Chondrocyte (in vitro differentiated cells): ENCODE measurements around the gene NPEPPS. TPM values are rescaled to one million over a fixed set of nuclear protein-coding genes. Genes with fewer than 3 reads are reported as not detected.
A peak's percentile ranks its signal among the peaks of the same experiment; 100 is the strongest.
"Not testable (repeated sequence)": the region's sequence is repeated elsewhere in the genome, so short reads cannot be mapped to it uniquely, and the experiment has no call there.

Source experiments
- DNase-seq: peaks from one replicate; pipeline ENCODE4 v3.0.0; 2021; ENCODE audit warnings: mixed read lengths, low spot score
- H3K27ac Mint-ChIP-seq: one replicate; pipeline ENCODE4 v1.8.0; 2021; ENCODE audit warnings: mild to moderate bottlenecking, moderate library complexity, mixed read lengths; ENCODE audit not compliant: unreplicated experiment
- H3K27me3 Mint-ChIP-seq: 2 replicates; pipeline ENCODE4 v1.8.0; 2021; ENCODE audit warnings: low read depth, mixed read lengths
- H3K36me3 Mint-ChIP-seq: 2 replicates; pipeline ENCODE4 v1.8.0; 2021; ENCODE audit warnings: low read depth, mixed read lengths
- H3K4me1 Mint-ChIP-seq: 2 replicates; pipeline ENCODE4 v1.8.0; 2021; ENCODE audit warnings: low read depth, mild to moderate bottlenecking, mixed read lengths
- H3K4me3 Mint-ChIP-seq: one replicate; pipeline ENCODE4 v1.8.0; 2021; ENCODE audit warnings: mild to moderate bottlenecking, moderate library complexity, mixed read lengths; ENCODE audit not compliant: unreplicated experiment
- H3K9me3 Mint-ChIP-seq: 2 replicates; pipeline ENCODE4 v1.8.0; 2021; ENCODE audit warnings: low read depth, mixed read lengths
- long read RNA-seq: library from polyadenylated mRNA; stranded (forward); transcript quantifications from one replicate; pipeline ENCODE4 v2.0.0, GENCODE V29; 2021
- total RNA-seq: library from RNA; stranded (reverse); gene quantifications from 3 replicates; pipeline ENCODE4 v1.2.1, GENCODE V29; 2021
- TF ChIP-seq, protein P1 (sequence below): fragments of 200-600 bp; sonication (generic); IDR thresholded peaks from 2 replicates; pipeline ENCODE4 v1.5.0; 2021; ENCODE audit warnings: antibody characterized with exemption, mild to moderate bottlenecking, moderate library complexity

NPEPPS gene, protein sequence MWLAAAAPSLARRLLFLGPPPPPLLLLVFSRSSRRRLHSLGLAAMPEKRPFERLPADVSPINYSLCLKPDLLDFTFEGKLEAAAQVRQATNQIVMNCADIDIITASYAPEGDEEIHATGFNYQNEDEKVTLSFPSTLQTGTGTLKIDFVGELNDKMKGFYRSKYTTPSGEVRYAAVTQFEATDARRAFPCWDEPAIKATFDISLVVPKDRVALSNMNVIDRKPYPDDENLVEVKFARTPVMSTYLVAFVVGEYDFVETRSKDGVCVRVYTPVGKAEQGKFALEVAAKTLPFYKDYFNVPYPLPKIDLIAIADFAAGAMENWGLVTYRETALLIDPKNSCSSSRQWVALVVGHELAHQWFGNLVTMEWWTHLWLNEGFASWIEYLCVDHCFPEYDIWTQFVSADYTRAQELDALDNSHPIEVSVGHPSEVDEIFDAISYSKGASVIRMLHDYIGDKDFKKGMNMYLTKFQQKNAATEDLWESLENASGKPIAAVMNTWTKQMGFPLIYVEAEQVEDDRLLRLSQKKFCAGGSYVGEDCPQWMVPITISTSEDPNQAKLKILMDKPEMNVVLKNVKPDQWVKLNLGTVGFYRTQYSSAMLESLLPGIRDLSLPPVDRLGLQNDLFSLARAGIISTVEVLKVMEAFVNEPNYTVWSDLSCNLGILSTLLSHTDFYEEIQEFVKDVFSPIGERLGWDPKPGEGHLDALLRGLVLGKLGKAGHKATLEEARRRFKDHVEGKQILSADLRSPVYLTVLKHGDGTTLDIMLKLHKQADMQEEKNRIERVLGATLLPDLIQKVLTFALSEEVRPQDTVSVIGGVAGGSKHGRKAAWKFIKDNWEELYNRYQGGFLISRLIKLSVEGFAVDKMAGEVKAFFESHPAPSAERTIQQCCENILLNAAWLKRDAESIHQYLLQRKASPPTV
- total RNA-seq, result 97.6 to 113 TPM (median 98.3 TPM) in 3 replicates
- long read RNA-seq, full-length matches to known transcripts, result 69 of 105 reads
- long read RNA-seq, partial matches to known transcripts, result 6 of 105 reads
- long read RNA-seq, other reads (novel, unspliced or antisense), result 30 of 105 reads

DNA sequence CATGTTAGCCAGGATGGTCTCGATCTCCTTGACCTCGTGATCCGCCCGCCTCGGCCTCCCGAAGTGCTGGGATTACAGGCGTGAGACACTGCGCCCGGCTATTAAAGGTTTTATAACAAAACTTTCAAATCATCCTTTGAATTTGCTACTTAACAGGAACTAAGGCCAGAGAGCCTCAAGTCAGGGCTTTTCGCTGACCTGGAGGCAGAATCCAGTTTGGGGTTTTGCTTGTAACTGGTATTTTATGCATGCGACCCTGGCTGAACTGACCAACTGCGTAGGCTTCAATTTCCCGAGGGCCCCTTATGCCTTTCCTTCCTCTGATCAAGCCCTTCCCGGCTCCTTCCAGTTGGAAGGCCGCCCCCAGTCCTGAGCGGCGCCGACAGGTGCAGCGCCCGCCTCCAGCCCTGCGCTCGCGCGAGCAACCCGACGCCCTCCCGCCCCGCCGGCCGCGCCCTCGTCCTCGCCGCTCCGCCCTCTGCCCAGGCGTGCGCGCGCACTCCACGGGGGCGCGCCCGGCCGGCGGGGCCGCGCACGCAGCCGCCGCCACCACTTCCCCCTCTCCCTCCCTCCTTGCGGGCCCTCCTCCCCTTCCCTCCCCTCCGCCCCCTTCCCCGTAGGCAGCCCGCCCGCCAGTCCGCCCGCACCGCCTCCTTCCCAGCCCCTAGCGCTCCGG is at the start of gene NPEPPS:
Gene NPEPPS (plus strand): TSS at position 552 of the 676 bp plus-strand sequence. CDS start 193 bp downstream, outside the sequence.
- not testable (repeated sequence) for H3K4me1 Mint-ChIP-seq, H3K9me3 Mint-ChIP-seq, H3K36me3 Mint-ChIP-seq, H3K27me3 Mint-ChIP-seq
- Mint-ChIP-seq H3K27ac (peak within 1 kb of the TSS; percentile 93), H3K4me3 (peak within 1 kb of the TSS; percentile 91)
- DNase-seq, result peak; percentile 87

DNA sequence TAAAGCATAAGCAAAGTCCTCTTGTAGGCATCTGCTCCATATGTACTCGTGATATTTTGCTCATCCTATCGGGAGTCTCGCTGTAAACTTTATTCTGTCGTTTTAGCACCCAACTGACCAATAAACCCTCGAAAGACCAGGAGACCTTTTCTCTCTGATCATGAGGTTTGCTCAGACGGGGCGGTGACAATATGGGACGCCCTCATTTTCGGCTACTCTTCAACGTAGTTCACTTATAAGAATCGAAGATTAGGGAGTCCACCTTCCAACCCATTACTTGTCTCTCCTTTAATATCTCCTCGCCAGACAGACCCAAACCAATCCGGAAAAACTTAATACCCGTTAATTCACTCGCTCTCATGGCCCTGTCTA is 39.1 kb upstream of the NPEPPS start:
- not testable (repeated sequence) for H3K27me3 Mint-ChIP-seq, H3K9me3 Mint-ChIP-seq, H3K36me3 Mint-ChIP-seq, DNase-seq
- Mint-ChIP-seq H3K27ac (peak overlapping the region; percentile 99), H3K4me3 (peak overlapping the region; percentile 94), H3K4me1 (peaks cover 10% of the 10 kb centered on the region)

DNA sequence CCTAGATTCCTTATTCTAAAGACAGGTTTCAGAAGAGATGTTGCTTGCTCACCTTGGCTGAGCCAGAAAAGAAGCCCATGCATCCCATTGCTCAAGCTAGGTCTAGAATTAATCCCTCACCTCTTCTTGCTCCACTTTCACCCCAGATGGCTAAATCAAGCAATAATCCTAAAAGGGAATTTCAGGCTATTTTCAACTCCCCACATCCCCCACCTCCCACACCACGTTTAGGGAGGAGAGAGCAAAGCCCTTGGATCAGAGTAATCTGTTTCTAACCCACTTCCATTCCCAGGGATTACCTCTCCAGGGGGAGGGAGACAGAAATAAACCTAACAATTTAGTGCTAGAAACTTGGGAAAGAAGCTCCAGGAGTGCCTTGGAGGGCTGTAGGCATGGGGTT is 31.8 kb upstream of the NPEPPS start:
- H3K27me3 Mint-ChIP-seq, H3K36me3 Mint-ChIP-seq, H3K9me3 Mint-ChIP-seq, H3K27ac Mint-ChIP-seq, H3K4me3 Mint-ChIP-seq, DNase-seq: not testable (repeated sequence)
- H3K4me1 Mint-ChIP-seq, result peaks cover 21% of the 10 kb centered on the region

DNA sequence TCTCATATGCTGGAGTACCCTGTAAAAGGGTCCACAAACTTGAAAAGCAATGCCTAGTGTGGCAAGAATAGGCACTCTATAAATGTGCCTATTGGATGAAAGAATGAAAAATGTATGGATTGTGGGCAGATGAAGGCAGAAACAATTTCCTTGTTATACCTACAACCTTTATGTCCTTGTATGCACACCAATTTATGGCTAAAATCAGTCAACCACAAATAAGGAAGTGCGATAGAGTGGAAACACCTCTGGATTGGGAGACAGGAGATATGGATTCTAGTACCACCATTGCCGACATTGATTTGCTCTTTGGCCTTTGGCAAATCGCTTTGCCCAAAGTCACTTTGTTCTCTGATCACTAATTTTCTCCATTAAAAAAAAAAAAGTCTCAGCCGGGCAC is 31.4 kb upstream of the NPEPPS start:
- not testable (repeated sequence) for H3K9me3 Mint-ChIP-seq, H3K4me3 Mint-ChIP-seq, H3K27me3 Mint-ChIP-seq, DNase-seq, H3K36me3 Mint-ChIP-seq, H3K27ac Mint-ChIP-seq
- peaks cover 24% of the 10 kb centered on the region for H3K4me1 Mint-ChIP-seq

DNA sequence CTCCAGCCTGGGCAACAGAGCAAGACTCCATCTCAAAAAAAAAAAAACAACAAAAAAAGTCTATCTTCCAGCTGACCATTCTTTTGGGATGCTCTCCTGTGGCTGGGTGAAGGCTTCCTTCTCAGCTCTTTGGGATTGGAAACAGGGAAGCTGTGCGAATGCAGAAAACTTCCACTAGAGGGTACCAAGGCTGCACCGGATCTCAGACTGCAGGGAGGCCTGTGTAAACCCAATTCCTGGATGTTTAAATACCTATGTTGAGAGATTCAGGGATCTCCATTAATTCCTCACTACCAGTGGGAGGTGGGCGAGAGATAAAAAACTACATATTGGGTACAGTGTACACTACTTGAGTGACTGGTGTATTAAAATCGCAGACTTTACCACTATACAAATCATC is 30.3 kb upstream of the NPEPPS start:
- not testable (repeated sequence) for DNase-seq, H3K27me3 Mint-ChIP-seq, H3K9me3 Mint-ChIP-seq, H3K36me3 Mint-ChIP-seq, H3K4me3 Mint-ChIP-seq
- Mint-ChIP-seq H3K27ac (peak overlapping the region; percentile 59), H3K4me1 (peaks cover 24% of the 10 kb centered on the region)
- TF ChIP-seq, protein P1, sequence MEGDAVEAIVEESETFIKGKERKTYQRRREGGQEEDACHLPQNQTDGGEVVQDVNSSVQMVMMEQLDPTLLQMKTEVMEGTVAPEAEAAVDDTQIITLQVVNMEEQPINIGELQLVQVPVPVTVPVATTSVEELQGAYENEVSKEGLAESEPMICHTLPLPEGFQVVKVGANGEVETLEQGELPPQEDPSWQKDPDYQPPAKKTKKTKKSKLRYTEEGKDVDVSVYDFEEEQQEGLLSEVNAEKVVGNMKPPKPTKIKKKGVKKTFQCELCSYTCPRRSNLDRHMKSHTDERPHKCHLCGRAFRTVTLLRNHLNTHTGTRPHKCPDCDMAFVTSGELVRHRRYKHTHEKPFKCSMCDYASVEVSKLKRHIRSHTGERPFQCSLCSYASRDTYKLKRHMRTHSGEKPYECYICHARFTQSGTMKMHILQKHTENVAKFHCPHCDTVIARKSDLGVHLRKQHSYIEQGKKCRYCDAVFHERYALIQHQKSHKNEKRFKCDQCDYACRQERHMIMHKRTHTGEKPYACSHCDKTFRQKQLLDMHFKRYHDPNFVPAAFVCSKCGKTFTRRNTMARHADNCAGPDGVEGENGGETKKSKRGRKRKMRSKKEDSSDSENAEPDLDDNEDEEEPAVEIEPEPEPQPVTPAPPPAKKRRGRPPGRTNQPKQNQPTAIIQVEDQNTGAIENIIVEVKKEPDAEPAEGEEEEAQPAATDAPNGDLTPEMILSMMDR, result peak; percentile 79

DNA sequence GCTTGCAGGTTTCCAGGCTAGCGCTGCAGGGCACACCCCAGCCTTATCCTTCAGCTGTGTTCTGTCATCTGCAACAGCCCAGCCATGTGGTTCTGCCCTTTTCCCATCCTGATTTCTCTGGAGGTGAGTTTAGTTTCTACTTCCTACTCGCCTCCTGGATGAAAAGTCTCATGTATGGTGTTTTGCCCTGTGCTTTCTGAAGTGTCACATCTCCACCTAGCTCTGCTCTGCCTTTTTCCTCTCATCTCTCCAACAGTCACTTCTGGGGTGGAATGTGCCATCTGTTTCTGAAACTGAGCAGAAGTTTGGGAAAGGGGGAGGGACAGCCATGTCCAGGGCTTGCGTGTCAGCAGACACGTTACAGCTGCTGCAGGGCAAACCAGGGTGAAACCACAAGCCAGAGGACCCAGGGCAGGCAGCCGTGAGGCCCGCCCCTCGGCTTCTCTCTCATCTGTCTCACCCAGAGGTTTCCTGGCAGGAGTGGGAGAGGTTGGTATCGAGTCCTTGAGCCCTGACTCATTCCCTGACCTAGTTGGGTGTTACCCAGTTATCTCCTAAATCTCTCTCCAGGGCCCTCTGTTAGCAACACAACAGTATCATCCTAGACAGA is 28.7 kb upstream of the NPEPPS start:
- not testable (repeated sequence) for DNase-seq, H3K4me3 Mint-ChIP-seq, H3K36me3 Mint-ChIP-seq

DNA sequence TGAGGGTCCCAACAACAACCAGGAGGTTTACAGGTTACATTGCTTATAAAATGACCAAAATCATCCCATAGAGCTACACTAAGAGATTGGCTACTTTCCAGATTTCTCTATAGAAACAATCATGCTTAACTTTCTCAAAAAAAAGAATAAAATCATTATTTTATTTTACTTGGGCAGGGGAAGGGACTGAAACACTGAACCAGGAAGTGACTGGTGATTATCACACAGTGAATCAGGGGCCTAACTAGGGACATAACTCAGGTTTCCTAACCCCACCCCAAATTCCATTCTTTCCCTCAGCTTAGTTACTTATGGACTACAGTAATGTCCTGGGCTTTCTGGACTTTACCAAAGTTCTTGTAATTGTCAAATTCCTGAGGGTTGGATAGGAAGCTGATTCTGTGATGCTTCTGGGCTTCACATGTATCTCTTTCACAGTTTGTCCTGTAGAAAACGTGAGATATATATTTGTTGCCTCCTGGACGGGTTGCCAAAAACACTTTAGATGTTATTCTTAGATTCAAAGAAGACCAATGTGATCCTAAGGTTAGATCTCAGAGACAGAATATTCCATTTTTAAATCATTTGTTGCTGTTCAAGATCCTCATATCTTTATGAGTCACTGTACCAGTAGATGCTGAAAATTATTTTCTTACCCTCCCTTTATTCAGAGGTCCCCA is 28.0 kb upstream of the NPEPPS start:
- H3K4me3 Mint-ChIP-seq, H3K9me3 Mint-ChIP-seq, H3K36me3 Mint-ChIP-seq, DNase-seq, H3K27me3 Mint-ChIP-seq: not testable (repeated sequence)
- peaks cover 24% of the 10 kb centered on the region for H3K4me1 Mint-ChIP-seq
- peak overlapping the region; percentile 84 for H3K27ac Mint-ChIP-seq

More for the DNA sequence above, 28.7 kb upstream of the NPEPPS start:
- H3K27me3 Mint-ChIP-seq, H3K9me3 Mint-ChIP-seq: not testable (repeated sequence)
- Mint-ChIP-seq H3K4me1 (peaks cover 24% of the 10 kb centered on the region), H3K27ac (peak overlapping the region; percentile 94)

DNA sequence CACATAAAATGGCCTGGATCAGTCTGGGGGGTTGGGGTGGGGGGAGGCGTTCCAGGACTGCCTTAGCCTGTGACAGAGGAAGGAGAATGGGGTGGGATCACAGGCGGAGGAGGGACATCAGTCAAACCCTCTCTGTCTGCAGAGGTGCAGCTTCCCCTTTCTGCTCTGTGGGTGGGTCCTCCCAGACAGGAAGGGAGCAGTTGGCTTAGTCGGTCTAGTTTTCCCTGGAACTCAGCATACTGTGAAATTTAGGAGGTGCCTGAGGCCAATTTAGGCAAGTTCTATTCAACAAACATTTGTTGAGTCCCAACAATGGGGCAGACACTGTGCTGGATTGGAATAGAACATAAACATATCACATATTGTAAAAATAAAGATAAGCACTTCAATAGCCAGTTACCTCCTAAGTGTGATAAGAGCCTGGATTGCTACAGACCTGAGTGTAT is 19.2 kb upstream of the NPEPPS start:
- not testable (repeated sequence) for H3K9me3 Mint-ChIP-seq, H3K4me1 Mint-ChIP-seq, H3K27ac Mint-ChIP-seq, H3K4me3 Mint-ChIP-seq, DNase-seq, H3K27me3 Mint-ChIP-seq, H3K36me3 Mint-ChIP-seq

DNA sequence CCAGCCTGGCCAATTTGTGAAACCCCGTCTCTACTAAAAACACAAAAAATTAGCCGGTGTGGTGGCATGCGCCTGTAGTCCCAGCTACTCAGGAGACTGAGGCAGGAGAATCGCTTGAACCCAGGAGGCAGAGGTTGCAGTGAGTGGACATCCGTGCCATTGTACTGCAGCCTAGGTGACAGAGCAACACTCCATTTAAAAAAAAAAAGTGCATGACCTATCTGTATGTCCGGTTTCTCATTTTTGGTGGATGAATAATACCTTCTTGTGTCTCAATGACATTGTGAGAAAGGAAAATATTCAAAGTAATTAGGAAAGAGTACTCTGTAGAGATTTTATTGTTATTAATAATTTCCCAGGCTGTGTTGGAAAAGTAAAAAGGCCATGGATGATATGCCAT is 17.6 kb upstream of the NPEPPS start:
- H3K27ac Mint-ChIP-seq, H3K36me3 Mint-ChIP-seq, H3K9me3 Mint-ChIP-seq, H3K4me1 Mint-ChIP-seq, DNase-seq, H3K4me3 Mint-ChIP-seq, H3K27me3 Mint-ChIP-seq: not testable (repeated sequence)

DNA sequence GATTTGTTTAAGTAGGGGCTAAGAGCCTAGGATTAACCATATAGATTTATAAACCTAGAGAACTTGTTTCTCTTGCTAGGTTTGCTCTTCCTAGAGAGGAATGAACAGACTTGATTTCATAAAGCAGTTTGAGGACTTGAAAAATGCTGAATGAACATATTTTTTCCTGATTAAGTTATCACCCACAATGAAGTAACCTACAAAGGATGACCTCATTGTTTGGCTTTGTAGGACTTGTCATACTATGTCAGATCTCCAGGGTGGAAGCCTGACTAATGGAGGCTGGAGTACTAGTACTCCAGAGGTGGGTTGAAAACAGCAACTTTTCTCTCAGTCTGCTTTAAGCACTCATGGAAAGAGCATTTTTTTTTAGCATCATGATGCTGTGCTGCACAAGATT is 12.0 kb upstream of the NPEPPS start:
- H3K27me3 Mint-ChIP-seq, H3K27ac Mint-ChIP-seq, DNase-seq, H3K4me1 Mint-ChIP-seq, H3K9me3 Mint-ChIP-seq, H3K4me3 Mint-ChIP-seq, H3K36me3 Mint-ChIP-seq: not testable (repeated sequence)
